Ramos (cell line): ENCODE results near the gene ZNF467.

Experiments used
- in situ Hi-C: fragments of 300-500 bp; cut with MboI; formaldehyde crosslinking; loops from one replicate; pipeline ENCODE4 v1.14.3; 2022; ENCODE audit warnings: low sequenced_read_pairs; ENCODE audit not compliant: unreplicated experiment

ZNF467 gene

DNA sequence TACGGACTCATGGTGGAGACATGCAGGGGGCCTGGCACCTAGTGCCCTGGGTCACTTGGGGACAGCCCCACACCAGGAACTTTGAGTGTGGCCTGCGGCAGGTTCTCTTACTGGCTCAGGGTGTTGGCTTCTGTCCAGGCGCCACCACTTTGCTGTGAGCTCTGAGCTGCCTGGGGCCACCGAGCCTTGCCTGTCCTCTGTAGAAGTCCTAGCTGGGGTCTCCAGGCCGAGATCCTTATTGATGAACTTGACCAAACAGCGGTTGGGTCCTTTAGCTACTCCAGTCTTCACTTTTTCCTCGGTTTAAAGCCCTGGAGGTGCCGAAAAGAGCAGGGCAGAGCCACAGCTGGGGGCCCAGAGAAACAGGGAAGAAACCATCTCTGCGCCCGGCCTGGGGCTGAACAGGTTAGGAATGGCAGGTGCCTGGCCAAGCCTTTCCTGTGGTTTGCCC, 41.3 kb downstream of the ZNF467 start:
- in situ Hi-C loops = no loop called here

DNA sequence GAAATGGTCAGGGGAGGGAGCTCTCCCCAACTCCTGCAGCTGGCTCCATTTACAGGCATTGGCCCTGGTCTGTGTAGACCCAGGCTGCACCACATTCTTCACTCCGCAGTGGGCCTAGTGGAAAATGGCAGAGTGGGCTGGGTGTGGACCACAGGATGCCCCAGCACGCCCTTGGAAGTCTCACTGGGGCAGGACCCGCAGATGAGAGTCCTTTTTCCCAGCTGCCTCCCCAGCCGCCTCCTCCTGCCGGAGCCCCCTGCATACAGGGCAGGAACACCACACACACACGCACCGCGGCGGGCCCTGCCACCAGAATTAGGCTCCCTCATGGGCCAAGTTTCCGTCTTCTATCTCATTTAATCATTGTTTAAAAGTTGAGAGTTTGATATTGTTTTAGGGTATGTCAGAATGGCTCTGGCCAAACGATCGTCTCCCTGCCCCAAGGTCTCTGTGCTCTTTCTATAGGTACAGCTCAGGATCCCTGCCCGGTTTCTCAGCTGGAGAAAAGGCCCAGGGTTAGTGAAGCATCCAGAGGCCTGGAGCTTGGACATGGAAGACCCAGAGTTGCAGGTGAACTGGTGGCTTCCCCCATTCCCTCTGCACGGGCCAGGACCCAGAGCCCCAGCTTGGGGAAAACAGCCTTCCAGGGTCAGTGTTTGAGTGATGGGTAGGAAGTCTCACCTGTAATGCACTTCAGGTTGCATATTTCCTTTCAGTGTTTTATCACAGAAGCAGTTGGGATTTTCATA, 42.0 kb downstream of the ZNF467 start:
- in situ Hi-C loops = no loop called here

DNA sequence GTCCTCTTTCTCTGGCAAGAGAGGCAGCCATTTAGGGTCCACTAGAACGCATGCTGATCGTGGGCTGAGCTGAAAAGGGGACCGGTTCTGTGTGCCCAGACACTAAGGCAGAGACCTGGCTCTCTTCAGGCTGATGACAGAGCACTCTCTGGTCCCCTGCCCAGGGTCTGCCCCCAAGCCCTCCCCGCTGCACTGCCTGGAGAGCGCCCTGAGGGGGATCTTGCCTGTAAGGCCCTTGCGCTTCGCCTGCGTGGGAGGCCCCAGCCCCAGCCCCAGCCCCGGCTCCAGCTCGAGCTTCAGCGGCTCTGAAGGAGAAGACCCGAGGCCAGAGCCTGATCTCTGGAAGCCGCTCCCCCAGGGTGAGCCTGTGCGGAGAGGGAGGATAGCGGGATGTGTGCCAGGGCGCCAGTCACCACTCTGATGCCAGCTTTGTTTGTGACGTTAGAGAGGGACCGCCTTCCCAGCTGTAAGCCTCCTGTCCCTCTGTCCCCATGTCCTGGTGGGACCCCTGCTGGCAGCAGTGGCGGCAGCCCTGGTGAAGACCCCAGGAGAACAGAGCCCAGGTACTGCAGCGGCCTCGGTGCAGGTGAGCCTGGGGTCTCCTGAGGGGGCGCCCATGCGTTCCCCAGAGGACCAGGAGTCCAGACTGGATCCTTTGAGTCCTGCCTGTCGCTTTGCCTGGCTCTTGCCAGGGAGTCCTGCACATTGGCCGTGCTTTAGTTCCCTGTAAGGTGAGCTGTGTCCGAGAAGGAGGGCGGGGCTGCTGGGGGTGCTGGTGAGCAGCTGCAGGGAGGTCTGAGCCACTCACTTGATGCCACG, 43.2 kb downstream of the ZNF467 start:
- in situ Hi-C loops = no loop called here

DNA sequence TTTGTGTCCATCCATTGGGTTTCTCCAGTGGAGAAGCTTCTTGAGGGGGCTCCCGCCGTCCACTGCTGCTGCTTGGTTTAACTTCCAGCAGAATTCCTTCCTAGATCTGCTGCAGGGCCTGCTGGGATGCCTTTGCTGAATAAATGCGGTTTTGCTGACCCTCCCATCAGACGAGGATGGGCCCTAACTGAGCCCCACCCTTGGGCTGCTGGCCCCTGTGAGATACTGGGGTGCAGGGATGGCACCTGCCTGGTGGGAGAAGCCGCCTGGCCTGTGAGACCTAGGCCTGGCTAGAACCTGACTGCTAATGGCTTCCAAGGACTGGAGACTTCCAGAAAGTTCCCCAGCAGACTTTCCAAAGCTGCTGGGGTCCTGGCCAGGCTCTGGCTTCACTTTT, 43.8 kb downstream of the ZNF467 start:
- in situ Hi-C loops = no loop called here

DNA sequence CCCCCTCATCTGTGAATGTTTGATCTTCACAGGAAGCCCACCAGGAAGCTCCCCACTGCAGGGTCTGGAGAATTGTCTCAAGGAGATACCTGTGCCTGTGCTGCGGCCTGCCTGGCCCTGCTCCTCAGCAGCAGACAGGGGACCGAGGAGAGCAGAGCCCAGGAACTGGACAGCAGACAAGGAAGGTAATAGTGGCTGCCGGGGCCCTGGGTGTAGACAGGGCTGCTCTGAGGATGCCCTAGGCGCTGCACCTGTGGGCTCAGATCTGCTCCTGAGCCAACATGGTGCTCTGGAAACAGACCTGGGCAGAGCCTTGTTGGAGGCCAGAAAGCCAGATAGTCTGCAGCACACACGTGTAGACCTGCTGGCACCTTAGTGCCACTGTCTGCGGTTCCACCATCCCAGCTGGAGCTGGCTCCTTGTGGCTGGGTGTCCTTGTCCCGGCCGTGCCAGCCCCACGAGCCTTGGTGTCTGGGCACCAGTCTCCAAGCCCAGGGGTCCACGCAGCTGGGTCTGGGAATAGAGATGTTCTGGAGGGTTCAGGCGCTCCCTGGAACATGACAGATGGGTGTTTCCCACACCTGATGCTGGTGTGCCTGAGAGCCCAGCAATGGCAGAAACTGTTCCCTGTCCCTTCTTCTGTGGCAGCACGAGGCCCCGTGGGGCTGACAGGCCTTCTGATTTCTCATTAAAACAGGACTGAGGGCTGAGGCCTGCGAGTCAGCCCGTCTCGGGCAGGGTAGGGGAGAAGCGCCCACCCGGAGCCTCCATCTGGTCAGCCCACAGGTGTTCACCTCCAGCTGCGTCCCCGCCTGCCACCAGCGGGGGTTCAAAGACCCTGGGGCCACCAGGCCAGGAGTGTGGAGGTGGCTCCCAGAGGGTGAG, 44.7 kb downstream of the ZNF467 start:
- in situ Hi-C loops = no loop called here

DNA sequence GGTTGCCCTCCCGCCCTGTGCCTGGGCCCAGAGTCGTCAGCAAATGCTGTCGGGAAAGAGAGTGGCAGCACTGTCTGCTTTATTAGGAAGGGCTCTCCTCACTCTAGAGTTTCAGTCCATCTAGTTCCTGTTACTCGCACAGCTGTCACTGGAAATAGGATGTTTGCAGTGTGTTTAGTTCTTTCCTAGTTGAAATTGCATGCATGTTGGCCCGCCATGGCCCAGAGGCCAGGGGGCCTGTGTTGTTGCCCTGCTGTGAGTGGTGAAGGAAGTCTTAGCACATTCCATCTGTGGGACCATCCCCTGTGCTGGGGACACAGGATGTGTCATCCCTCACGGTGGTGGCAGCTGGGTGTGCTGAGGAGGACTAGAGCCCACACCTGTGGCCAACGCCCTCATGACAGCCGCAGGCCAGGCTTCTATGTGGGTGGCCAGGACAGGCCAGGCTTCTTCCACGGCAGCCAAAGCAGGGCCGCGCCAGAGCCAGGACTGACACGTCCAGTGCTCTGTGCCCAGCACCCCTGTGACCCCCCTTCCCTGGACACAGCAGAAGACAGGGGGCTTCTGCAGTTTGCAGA, 45.4 kb downstream of the ZNF467 start:
- in situ Hi-C loops = no loop called here

DNA sequence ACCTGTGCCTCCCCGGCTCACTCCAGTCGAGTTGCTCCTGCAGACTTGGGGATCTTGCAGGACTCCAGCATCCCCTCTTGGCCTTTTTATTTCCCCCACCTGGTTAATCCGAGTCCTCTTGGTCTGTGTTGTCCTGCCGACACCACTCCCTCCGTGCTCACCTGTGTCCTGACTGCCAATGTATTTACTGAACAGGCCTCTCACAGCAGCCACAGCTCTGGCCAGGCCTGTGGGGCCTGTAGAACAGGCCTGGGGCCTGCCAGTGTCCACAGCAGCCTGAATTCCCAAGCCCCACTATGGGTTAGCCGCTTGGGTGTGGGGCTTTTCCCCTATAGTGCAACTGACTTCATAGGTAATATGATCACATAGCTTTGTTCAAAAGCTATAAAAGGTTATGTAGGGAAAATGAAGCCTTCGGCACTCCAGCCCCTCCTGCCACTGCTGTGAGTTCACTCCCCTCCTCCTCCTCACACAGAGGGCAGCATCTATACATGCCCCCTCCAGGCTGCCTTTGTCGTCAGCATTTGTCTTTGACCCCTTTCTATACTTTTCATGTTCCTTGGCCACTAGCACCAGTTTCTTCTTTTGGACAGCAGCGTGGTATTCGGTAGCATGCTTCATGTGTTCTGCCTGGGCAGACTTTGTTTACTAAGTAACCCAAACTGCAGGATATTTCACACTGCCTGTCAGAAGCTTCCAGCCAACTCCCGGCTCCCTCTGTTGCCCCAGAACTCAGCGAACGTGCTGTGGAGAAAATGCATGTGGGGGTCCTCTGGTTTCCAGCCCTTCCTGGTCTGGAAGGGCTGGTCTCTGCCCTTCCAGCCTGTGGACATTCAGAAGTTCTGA, 46.1 kb downstream of the ZNF467 start:
- in situ Hi-C loops = no loop called here

DNA sequence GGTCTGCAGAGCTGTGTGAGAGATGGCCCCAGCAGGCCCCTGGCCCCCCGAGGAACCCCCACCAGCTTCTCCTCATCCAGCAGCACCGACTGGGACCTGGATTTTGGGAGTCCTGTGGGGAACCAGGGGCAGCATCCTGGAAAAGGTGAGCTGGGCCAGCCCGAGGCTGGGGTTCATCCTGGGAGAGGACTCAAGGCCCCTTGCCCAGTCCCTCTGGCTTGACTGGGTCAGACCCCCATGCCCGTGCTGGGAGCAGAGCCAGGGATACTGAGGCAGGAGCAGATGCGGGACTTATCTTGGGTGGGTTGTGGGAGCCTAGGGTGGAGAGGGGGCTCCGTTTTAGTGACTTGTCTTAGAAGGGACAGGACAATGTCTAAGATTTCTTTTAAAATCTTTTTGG, 47.5 kb downstream of the ZNF467 start:
- in situ Hi-C loops = no loop called here

DNA sequence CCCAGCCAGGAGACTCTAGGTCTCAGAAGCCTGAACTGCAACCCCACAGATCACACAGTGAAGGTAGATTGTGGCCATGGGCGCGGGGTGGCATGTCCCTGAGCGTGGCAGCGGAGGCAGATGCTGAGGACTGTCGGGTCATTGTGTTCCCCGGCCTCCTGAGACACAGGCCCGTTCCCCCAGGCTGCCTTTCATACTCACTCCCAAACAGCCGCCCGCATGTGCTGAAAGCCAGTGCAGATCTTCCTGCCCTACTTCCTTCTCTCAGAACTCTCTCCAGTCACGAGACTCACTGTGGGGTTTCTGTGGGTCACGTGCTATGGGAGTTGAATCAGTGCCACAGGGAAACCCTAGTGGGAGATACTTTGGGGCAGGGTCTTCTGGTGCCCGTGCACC, 48.0 kb downstream of the ZNF467 start:
- in situ Hi-C loops = no loop called here

DNA sequence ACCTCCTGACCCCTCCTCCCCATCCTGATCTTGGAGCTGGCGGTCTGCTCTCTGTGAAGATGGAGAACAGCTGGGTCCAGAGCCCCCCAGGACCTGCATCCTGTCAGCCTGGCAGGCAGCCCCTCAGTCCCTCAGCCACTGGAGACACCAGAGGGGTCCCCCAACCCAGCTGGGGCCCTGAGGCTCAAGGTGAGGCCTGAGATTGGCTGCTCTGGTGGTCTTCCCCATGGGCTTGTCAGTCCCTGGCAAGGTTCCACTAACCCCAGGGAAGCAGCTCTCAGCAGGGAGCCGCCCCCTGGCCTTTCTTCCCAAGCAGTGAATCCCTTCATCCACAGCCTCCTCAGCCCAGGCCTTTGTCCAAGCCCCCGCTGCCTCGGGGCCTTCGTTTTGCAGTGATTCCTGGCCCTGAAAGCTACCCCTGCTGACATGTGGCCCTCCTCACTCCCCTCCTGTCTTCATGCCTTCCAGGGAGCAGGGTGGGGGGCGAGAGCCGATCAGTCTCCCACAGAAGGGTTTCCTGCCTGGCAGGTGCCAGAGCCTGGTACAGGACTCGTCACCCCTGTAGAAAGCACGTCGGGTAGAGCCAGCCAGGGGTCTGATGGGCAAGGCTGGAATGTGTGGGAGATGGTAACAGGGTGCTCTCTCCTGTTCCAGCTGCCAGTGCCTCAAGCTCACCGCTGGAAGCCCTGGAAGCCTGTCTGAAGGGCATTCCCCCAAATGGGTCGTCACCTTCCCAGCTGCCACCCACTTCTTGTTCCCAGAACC, 48.5 kb downstream of the ZNF467 start:
- in situ Hi-C loops = no loop called here

DNA sequence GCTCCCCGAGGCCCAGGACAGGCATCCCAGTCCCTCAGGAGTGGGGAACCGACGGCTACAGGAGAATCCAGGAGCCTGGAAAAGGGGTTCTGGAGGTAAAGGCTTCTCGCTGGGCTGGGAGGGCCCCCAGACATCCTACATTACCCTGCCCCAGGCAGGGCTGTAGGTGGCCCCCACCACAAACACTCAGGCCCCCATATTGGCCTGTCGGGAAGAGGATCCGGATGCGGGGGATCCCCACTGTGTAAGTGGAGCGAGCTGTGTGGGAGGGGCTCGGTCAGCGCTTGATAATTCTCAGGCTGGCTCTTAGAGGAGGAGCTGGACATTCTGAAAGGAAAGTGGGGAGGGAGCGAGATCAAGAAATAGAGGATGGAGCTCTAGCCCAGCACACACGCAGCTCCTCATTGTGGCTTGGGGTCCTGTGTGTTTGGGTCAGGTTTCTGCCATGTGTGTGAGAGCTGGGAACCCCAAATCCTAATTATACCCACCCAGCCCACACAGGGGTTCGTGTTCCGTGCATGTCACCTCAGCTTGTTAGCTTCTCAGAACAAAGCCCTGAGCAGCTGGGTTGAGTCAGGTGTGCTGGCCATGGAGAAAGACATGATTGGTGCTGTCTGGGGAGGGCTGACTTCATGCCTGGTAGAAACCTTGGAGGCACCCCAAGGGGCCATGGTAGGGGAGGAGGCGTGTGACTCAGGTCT, 49.4 kb downstream of the ZNF467 start:
- in situ Hi-C loops = no loop called here

DNA sequence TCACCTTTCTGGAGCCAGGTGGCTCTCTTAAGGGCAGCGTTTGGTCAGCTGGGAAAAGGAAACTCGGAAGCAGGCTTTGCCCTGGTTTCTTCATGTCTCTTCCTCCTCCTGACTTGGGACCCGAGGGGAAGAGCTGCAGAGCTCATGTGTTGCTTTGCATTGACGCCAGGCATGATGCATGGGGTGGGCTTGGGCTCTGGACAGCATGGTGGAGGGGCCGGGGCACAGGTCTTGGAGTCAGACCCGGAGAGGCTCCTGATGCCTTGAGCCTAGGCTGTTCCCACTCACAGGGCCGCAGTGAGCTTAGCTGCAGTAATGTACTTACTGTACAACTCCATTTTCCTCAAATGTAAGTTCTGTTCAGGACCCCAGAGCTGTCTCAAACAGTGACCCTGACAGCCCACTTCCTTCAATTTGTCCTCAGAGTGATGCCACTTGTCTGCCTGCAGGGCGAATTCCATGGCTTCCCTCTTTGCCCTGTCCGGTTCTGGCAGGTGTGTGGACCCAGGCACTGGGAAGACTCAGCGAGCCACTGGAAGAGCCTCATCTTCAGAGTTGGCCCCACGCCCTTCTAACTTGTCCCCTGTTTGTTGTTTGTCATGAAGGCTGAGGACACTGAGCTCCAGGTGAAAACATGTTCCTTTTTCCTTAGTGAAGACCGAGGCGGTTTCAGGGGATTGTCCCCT, 50.2 kb downstream of the ZNF467 start:
- in situ Hi-C loops = no loop called here

DNA sequence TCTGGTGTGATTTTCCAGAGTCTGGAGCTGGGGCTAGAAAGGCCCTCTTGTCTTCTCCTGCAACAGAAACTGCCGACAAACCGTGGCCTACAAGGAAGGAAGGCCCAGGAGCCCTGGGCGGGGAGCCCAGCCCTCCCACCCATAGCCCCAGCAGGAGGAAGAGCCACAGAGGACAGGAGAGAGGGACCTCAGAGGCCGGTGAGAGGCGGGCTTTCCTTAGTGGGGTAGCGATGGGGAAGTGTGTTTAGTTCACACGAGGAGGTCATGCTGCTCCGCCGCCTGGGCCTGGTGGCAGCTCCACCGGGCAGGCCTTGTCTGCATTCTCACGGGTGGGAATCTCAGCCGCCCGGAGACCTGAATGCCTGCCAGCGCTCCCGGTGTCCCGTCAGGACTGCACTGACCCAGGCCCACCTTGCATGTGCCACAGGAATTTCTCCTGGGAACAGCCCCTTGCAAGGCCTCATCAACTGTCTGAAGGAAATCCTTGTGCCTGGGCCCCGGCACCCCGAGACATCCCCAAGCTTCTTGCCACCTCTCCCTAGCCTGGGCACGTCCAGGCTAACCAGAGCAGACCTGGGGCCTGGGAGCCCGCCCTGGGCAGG, 50.9 kb downstream of the ZNF467 start:
- in situ Hi-C loops = no loop called here

DNA sequence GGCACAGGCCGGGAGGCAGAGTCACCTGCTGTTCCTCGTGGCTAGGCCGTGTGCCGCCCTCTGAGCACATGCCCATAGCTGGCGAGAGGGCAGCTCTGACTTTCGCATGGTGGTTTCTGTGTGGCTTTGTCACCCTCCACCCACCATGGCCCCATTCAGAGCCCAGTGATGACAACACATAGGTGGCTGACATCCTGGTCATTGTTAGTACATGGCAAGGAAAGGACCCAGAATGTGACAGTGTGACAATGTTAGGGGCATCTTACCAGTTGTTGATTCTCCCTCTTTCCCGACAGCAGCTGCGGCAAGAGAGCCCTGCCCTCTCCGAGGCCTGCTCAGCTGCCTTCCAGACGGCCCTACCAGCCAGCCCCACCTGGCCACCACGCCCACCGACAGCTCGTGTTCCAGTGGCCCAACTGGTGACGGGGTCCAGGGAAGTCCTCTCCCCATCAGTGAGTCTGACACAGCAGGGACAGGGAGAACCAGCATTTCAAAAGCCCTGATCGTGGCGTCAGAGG, 52.2 kb downstream of the ZNF467 start:
- in situ Hi-C loops = no loop called here

DNA sequence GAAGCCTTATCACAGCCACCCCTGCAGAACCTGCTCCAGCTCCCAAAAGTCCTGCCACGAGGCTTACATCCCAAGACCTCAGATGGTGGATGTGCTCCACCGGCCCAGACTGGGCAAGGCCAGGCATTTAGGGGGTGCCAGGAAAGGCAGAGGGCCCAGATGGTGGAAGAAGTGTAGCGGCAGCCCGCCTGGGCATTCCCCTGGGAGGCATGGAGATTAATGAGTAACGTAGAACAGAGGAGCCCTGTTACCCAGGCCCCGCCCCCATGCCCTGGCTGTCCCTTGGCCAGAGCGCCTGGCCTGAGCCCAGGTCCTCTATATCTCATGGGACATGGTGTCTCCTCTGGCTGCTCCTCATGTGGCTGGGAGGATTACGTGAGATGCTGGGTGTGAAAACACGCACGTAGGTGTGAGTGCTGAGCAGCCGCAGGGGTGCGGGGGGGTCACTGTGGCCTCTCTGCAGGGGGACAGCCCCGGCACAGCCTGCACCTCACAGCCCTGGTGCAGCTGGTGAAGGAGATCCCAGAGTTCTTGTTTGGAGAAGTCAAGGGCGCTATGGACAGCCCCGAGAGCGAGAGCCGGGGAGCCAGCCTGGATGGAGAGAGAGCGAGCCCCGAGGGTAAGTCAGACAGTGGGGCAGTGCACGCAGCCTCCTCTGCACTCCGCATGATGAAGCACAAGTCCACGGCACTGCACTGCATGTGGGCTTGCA, 52.9 kb downstream of the ZNF467 start:
- in situ Hi-C loops = no loop called here

DNA sequence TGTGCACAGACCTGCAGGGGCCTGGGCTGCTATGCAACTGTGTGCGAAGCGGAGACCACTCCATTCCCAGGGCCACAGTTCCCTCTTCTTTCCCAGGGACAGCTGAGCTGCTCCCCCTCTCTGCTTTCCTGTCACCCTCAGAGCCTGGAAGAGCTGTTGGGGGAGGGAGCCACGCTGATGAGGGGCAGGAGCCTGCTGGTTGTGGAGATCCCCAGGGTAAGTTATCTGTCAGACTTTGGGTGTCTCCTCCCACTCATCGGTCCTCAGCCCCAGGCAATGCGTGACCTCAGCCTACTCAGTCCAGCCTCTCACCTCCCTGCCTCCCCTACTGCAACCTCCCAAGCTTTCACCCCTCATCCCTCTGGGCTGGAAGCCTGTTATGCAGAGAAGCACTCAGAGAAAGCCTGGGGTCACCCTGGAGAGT, 53.5 kb downstream of the ZNF467 start:
- in situ Hi-C loops = no loop called here
